GM21423 (cell line): ENCODE measurements around the gene FFAR1.
"Not testable (repeated sequence)": the region's sequence is repeated elsewhere in the genome, so short reads cannot be mapped to it uniquely, and the experiment has no call there.

Experiments
- ATAC-seq: cut with Tn5 transposase; IDR thresholded peaks from one replicate; pipeline ENCODE4 v1.9.1; 2021; ENCODE audit warnings: mild to moderate bottlenecking, moderate library complexity; ENCODE audit not compliant: unreplicated experiment

The FFAR1 gene

DNA sequence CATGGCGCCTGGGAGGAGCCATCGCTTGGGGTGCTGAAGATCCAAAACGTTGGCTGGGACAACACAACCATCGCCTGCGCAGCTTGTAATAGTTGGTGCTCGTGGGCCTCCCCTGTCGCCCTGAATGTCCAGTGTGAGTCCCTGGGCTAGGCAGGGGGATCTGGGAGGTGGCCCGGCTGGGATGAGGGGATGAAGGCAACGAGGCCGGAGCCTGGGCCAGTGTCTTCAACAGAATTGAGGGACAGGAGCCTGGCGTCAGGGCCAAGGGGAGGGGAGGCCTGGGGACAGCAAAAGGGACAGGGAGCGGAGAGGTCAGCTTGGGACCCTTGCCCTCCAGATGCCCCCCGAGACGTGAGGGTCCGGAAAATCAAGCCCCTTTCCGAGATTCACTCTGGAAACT lies 6.7 kb upstream of the FFAR1 start:
- ATAC-seq, result no peak

DNA sequence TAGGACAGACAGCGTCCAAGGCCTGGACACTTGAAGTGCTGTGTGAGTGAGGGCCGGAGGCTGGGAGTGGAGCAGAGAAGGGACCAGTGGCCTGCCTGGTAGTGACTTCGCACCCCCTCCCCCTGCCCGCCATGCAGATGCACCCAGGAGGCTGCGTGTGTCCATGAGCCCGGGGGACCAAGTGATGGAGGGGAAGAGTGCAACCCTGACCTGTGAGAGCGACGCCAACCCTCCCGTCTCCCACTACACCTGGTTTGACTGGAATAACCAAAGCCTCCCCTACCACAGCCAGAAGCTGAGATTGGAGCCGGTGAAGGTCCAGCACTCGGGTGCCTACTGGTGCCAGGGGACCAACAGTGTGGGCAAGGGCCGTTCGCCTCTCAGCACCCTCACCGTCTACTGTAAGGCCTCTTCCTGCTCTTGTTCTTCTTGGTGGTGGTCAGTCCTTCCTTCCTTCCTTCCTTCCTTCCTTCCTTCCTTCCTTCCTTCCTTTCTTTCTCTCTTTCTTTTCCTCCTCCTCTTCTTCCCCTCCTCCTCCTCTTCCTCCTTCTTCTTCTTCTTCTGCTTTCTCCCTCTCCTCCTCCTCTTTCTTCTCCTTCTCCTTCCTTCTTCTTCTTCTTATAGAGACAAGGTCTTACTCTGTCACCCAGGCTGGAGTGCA lies 6.0 kb upstream of the FFAR1 start:
- ATAC-seq, result no peak

DNA sequence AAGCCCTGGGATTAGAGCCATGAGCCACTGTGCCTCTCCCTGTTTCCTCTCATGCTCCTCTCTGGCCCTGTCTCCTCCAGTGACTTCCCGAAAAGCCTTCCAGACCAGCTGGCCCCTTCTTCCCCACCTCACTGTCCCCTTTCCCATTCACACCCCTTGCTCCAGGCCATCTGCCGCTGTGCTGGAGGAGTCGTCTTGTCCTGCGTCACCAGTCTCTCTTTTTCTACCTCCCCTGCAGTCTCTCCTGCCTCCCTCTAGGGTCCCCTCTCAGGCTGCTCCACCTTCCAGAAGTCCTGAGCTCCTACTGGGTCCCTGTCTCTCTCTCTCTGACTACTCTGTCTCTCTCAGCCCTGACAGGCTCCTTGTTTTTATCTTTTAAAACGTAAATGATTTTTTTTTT lies 5.3 kb upstream of the FFAR1 start:
- no peak for ATAC-seq

DNA sequence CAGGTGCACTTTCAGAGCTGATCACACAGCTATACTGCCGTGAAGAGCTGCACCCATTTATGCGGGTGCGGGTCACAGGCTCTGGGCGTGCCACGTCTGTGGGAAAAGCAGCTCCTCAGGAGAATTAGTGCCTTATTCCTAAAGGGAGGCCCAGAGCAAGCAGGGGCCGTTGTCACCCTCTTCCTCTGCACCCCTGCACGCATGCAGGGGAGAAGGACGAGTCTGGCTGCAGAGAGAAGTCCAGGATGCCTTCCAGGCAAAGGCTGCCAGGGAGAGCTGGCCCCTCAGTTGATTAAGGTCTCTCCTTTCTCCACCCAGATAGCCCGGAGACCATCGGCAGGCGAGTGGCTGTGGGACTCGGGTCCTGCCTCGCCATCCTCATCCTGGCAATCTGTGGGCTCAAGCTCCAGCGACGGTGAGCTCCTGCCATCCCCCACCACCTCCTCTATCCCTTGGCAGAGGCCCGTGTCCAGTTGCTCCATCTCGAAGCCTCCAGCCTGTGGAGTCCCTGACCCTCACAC lies 3.1 kb upstream of the FFAR1 start:
- ATAC-seq, result no peak

DNA sequence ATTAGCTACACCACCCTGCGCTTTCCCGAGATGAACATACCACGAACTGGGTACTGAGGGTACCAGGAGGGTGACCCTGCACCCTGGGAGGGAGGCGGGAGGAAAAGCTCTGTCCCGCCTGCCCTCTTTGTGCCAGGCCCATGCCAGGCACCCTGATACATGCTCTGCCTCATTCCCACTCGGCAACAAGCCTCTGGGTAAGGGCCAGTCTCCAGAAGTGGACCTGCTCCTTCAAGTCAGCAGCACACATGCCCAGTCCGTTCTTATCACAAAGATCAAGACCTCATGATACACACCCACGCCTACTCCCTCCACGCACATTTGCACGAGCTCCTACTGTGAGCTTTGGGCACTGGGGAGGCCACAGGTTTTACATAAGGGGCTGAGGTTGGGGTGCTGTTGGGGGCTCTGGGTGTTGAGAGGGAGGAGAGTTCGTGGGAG lies 2.0 kb upstream of the FFAR1 start:
- ATAC-seq, result no peak

DNA sequence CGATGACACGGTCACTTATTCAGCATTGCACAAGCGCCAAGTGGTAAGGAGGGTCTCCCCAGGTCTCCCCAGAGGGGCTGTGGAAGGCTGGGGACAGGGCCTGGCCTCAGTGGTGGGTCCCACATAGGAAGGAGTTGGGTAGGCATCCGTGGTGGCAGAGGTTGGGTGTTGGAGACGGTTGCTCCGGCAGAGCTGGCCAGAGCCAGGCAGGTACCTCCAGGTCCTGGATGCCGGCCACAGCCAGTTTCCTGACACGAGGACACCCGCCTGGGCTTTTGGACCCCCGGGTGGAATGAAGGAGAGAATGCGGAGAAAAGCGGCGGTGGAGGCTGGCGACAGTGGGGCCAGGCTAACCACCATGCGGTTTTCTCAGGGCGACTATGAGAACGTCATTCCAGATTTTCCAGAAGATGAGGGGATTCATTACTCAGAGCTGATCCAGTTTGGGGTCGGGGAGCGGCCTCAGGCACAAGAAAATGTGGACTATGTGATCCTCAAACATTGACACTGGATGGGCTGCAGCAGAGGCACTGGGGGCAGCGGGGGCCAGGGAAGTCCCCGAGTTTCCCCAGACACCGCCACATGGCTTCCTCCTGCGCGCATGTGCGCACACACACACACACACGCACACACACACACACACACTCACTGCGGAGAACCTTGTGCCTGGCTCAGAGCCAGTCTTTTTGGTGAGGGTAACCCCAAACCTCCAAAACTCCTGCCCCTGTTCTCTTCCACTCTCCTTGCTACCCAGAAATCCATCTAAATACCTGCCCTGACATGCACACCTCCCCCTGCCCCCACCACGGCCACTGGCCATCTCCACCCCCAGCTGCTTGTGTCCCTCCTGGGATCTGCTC lies 1.3 kb upstream of the FFAR1 start:
- no peak for ATAC-seq

DNA sequence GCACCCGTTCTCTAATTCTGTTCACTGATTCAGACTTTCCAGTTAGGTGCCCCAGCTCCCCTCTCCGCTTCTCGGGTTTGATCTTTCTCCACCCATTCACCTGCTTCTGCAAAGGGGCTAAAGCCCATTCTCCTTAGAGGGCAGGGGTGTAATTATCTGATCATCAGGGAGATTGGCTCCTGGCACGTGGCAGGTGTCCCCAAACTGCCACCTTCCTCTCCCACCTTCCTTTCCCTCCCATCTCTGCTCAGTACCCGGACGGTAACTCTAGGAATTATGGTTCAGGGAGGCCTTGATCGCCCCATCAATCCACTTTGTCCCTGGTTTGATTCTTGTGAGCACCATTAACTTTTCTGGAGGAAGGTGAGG lies 212 bp downstream of the FFAR1 start:
- no peak for ATAC-seq

DNA sequence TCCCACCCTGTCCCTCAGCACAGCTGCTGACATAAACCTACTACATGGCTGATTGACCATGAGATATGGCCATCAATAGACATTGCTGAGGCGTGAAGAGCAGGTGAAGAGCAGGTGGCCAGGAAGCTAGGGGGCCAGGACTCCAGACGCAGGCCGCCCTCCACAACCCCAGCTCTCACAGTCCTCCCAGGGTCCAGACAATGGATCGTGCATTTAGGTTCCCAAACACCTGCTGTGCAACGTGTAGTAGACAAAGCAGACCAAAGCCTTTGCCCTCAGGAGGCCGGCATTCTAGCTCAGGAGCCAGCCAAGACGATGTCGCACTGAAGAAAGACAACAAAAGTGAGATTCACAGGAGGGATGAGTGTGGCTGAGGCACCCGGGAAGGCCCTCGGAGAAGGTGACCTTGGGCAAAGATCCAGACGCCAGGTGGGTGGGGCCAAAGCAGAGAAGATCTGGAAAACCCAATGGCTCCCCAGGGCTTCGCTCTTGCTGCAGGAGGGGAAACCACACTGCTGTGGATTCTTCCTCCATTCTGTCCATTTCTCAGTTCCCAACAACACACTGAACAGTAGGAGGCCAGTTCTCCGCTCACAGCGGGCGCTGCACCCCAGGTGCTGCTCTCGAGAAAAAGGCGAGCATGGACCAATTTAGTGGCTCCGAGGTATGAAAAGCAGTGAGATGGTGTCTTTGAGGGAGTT lies 1.4 kb downstream of the FFAR1 start:
- no peak for ATAC-seq

DNA sequence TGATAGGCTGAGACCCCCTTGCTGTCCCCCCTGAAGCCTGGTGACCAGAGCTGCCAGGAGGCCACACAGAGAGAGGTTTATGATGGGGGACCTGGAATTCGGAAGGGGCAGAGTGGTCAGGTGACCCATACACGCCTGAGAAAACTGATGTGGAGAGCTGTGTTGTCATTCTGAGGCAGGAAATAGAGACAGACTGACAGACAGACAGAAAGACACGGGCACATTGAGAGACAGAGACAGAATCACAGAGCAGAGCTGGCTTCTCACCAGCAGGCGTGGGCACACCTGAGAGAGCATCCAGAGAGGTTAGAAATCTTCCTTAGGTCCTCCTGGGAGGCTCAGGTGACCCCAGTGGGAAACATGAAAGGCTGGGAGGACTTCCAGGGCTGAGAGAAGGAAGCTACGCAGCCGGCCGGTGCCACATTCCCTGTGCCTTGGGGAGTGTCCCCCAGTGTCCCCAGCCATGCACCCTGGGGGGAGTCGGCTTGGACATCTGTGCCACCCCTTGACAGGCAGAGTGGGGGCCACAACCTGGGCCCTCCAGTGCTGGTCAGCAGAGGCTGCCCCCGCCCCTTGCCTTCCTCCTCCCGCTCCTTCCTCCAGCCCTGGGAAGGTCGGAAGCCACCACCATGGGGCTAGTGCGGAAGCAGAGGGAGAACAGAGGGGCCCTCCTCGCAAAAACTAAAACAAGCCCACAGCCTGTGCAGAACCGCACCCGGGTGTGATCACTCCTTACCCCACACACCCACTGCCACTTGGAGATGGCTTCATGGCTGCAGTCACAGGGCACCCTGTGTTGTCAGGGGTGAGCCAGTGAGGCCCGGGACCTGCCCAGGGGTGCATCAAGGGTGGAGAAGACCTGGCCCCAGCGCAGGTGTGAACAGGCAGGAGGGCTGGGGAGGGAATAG lies 2.2 kb downstream of the FFAR1 start:
- no peak for ATAC-seq

DNA sequence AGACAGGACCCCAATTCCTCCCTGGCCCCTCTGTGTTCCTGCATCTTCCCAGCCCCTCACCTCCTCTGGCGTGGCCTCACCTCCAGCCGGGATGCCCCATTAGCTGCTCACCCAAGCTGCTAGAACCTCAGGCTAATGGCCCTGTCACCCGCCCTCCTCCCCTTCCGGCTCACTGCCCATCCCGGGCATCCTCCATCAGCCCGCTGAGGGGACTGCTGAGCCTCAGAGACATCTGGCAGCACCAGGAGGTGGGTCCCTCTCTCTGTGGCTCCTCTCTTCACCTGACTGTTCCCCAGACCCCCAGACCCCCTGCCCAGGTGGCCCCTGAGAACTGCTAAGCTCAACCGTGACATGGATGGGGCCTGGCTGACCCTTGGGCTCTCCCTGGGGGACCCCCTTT lies 2.9 kb downstream of the FFAR1 start:
- no peak for ATAC-seq

DNA sequence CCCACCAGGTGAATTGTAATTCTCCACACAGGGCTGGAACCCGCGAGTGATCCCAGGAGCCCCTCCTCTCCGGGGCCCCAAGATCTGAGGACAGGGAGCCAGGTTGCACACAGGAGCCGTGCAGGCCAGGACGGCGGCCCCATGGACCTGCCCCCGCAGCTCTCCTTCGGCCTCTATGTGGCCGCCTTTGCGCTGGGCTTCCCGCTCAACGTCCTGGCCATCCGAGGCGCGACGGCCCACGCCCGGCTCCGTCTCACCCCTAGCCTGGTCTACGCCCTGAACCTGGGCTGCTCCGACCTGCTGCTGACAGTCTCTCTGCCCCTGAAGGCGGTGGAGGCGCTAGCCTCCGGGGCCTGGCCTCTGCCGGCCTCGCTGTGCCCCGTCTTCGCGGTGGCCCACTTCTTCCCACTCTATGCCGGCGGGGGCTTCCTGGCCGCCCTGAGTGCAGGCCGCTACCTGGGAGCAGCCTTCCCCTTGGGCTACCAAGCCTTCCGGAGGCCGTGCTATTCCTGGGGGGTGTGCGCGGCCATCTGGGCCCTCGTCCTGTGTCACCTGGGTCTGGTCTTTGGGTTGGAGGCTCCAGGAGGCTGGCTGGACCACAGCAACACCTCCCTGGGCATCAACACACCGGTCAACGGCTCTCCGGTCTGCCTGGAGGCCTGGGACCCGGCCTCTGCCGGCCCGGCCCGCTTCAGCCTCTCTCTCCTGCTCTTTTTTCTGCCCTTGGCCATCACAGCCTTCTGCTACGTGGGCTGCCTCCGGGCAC lies 3.9 kb downstream of the FFAR1 start:
- no peak for ATAC-seq

DNA sequence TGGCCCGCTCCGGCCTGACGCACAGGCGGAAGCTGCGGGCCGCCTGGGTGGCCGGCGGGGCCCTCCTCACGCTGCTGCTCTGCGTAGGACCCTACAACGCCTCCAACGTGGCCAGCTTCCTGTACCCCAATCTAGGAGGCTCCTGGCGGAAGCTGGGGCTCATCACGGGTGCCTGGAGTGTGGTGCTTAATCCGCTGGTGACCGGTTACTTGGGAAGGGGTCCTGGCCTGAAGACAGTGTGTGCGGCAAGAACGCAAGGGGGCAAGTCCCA lies 4.4 kb downstream of the FFAR1 start:
- no peak for ATAC-seq

DNA sequence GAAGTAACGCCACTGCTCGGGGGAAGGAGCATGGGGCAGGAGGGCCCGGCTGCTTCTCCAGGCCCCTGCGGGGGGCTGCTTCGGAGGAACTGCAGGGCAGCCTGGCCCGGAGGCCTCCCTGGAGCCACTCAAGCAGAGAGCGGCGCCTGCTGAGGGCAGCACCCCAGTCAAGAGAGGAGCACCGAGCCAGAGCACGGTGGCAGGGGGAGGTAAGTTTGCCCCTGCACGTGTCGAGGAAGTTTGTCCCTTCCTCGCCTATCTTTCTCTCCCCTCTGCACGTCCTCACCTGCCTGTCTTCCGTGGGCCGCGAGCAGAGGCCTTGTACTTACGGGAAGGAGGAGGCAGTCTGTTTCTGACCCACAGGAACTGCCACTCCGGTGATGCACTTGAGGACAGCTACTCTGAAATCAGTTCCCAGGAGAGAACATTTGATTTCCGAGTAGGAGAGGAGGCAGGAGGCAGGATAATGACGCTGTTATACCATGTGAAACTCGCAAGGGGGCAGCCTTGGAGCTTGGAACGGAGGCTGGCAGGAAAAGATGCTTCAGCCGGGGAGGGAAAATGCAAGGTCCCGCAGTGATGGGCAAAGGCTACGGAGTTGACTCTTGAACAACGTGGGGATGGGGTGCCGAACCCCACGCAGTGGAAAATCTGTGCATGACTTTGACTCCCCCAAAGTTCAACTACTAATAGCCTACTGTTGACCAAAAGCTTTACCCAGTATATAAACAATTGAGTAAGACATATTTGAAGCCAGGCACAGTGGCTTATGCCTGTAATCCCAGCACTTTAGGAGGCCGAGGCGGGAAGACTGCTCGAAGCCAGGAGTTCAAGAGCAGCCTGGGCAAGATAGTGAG lies 5.0 kb downstream of the FFAR1 start:
- no peak for ATAC-seq

DNA sequence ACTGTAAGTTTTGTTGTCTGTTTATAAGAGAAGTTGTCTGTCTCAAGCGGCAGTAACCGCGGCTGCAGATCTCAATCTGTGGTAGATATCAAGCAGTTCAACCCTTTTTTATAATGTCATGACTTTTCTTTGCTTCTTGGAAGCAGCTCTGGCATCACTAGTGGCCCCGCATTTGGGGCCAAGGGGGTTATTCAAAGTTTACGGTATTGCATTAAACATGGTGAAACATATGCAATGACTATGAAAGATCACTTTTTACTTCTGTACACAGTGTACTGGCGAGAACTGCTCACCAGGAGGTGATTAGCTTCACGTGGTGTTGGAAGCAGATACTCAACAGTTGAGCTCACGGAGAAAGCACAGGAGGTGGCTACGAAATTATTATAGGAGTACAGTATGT lies 5.9 kb downstream of the FFAR1 start:
- ATAC-seq, result no peak

DNA sequence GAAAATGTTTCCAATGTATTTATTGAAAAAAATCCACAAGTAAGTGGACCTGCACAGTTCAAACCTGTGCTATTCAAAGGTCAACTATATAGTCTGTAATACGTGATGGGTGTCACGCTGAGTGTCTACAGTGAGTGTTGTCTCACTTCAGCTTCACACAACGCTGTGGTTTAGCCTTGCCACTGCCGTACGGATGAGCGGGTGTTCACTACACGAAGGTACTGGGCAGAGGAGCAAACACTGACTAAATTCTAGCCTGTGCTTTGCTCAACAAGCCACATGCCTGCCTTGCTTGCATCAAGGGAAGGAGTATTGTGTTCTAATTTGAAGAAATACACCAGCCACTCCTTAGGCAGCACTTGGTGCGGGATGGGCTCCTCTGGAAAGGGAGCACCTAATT lies 7.2 kb downstream of the FFAR1 start:
- no peak for ATAC-seq

DNA sequence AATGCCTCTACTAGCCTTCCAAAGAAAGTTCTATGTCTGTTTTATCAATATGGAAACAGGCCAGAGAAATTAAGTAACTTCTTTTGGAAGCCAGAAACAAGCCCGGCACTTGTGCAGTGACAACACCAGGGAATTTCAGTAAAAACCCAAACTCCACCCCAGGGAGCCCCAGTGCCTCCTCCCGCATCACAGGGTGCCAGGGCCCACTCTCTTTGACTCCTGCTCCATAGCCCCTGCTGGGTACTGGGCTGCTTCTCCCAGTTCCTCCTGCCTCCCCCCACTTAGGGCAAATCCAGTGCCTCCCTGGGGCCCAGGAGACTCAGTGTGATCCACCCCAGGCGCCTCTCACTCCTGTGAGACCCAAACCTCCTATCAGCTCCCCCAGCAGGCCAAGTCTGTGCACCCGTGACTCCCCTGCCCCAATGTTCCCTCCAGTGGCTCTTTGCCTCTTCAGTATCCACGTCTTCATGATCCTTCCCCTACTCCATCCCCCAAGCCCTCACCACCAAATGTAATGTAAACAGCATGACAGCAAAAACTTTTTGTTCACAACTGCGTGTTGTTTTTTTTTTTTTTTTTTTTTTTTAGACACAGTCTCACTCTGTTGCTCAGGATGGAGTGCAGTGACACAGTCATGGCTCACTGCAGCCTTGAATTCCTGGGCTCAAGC lies 8.2 kb downstream of the FFAR1 start:
- ATAC-seq, result no peak

DNA sequence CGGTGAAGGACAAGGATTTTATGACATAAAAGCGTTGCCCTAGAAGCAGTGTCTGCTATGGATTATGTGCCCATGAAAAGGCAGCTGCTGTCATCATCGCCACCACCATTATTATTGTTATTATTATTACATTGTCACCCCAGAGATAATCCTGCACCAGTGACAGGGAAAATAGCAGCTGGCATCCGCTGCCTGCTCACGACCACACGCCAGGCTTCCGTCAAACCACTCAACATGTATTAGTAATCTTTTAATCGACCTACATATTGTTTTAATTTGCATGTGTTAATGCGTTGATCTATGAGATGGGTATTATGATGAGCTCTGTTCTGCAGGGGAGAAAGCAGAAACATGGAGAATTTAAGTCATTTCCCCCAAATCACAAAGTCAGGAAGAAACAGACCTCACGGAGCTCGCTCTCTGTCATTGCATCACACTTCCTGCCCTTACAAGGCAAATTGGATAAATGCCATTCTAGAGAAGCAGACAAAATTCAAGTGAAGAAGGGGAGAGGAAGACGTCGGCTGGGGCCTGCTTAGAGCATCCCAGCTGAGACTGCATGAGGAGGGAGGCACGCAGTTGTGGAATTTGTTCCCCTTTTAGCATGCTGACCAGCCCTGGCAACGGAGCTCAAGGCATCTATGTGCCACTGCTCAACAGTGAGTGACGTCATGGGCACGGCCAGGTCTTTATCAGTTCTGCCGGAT lies 10.3 kb downstream of the FFAR1 start, which contains the start of gene FFAR3:
Gene FFAR3 (plus strand): TSS at position 594 of the 707 bp plus-strand sequence. CDS start 431 bp downstream, outside the sequence.
- no peak for ATAC-seq

DNA sequence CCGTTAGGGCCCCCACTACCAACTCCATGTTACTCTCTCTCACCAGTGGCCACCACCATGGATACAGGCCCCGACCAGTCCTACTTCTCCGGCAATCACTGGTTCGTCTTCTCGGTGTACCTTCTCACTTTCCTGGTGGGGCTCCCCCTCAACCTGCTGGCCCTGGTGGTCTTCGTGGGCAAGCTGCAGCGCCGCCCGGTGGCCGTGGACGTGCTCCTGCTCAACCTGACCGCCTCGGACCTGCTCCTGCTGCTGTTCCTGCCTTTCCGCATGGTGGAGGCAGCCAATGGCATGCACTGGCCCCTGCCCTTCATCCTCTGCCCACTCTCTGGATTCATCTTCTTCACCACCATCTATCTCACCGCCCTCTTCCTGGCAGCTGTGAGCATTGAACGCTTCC lies 11.1 kb downstream of the FFAR1 start:
- not testable (repeated sequence) for ATAC-seq
